ENCODE measurements around the gene GMDS. TPM values are rescaled to one million over a fixed set of nuclear protein-coding genes. Genes with fewer than 3 reads are reported as not detected.

The GMDS gene
- total RNA-seq, 1 experiment from 2014 or later = 35.0 TPM

- Mint-ChIP-seq H3K27ac (no peak overlapping the region), H3K9me3 (no peaks in the 10 kb centered on the region), H3K4me3 (no peak overlapping the region), H3K27me3 (ENCODE audit: low read depth) (no peaks in the 10 kb centered on the region), H3K36me3 (no peaks in the 10 kb centered on the region), H3K4me1 (peaks cover 10% of the 10 kb centered on the region)
- CTCF ChIA-PET = no interaction called here
- ATAC-seq (no peak), DNase-seq (ENCODE audit: low spot score) (no peak)
- POLR2A ChIA-PET = no interaction called here
- TF ChIP-seq, protein P1, sequence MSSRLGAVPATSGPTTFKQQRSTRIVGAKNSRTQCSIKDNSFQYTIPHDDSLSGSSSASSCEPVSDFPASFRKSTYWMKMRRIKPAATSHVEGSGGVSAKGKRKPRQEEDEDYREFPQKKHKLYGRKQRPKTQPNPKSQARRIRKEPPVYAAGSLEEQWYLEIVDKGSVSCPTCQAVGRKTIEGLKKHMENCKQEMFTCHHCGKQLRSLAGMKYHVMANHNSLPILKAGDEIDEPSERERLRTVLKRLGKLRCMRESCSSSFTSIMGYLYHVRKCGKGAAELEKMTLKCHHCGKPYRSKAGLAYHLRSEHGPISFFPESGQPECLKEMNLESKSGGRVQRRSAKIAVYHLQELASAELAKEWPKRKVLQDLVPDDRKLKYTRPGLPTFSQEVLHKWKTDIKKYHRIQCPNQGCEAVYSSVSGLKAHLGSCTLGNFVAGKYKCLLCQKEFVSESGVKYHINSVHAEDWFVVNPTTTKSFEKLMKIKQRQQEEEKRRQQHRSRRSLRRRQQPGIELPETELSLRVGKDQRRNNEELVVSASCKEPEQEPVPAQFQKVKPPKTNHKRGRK (CRISPR knock-in tag; IDR thresholded peaks at IDR 0.05; ENCODE audit: borderline replicate concordance) = no peak
- TF ChIP-seq MYBL2 (CRISPR knock-in tag; IDR thresholded peaks at IDR 0.05) (no peak), GRHL2 (CRISPR knock-in tag; IDR thresholded peaks at IDR 0.05; ENCODE audit: insufficient replicate concordance, severe bottlenecking) (no peak), ZNF263 (CRISPR knock-in tag; IDR thresholded peaks at IDR 0.05; ENCODE audit: low read depth) (no peak), TP53 (CRISPR knock-in tag; IDR thresholded peaks at IDR 0.05) (no peak), RORB (CRISPR knock-in tag; IDR thresholded peaks at IDR 0.05) (no peak), CREM (CRISPR knock-in tag; IDR thresholded peaks at IDR 0.05) (no peak)
- TF ChIP-seq, protein P2, sequence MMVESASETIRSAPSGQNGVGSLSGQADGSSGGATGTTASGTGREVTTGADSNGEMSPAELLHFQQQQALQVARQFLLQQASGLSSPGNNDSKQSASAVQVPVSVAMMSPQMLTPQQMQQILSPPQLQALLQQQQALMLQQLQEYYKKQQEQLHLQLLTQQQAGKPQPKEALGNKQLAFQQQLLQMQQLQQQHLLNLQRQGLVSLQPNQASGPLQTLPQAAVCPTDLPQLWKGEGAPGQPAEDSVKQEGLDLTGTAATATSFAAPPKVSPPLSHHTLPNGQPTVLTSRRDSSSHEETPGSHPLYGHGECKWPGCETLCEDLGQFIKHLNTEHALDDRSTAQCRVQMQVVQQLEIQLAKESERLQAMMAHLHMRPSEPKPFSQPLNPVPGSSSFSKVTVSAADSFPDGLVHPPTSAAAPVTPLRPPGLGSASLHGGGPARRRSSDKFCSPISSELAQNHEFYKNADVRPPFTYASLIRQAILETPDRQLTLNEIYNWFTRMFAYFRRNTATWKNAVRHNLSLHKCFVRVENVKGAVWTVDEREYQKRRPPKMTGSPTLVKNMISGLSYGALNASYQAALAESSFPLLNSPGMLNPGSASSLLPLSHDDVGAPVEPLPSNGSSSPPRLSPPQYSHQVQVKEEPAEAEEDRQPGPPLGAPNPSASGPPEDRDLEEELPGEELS (CRISPR knock-in tag; IDR thresholded peaks at IDR 0.05) = no peak
- TF ChIP-seq, protein P3, sequence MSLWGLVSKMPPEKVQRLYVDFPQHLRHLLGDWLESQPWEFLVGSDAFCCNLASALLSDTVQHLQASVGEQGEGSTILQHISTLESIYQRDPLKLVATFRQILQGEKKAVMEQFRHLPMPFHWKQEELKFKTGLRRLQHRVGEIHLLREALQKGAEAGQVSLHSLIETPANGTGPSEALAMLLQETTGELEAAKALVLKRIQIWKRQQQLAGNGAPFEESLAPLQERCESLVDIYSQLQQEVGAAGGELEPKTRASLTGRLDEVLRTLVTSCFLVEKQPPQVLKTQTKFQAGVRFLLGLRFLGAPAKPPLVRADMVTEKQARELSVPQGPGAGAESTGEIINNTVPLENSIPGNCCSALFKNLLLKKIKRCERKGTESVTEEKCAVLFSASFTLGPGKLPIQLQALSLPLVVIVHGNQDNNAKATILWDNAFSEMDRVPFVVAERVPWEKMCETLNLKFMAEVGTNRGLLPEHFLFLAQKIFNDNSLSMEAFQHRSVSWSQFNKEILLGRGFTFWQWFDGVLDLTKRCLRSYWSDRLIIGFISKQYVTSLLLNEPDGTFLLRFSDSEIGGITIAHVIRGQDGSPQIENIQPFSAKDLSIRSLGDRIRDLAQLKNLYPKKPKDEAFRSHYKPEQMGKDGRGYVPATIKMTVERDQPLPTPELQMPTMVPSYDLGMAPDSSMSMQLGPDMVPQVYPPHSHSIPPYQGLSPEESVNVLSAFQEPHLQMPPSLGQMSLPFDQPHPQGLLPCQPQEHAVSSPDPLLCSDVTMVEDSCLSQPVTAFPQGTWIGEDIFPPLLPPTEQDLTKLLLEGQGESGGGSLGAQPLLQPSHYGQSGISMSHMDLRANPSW (CRISPR knock-in tag; conservative IDR thresholded peaks at IDR 0.05; ENCODE audit: low read depth) = no peak
Observed at GRCh38 chr6:1715336-1715735, 530.1 kb downstream of the GMDS start.

DNA sequence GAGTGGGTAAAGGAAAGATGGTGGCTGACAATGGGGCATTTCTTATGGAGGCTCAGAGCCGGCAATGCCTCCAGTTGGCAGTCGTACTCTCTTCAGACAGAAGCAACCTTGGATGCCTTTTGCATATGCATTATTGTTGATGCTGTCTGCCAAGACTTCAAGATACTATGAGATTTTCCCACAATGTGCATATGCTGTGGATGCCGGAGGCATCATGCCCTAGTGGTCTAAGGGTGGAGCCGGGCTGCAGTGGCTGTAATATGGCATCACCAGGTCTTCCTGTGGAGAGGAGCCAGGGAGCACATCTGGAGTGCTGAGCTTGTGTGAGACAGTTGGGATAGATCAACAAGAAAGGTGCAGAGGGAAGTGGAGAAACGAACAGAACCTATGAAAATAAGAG is 530.8 kb downstream of the GMDS start:
- Mint-ChIP-seq H3K4me3 (no peak overlapping the region), H3K36me3 (no peaks in the 10 kb centered on the region), H3K27ac (no peak overlapping the region), H3K9me3 (no peaks in the 10 kb centered on the region), H3K4me1 (peaks cover 3% of the 10 kb centered on the region), H3K27me3 (ENCODE audit: low read depth) (no peaks in the 10 kb centered on the region)
- no peak for DNase-seq (ENCODE audit: low spot score)
- no peak for ATAC-seq
- CTCF ChIA-PET = no interaction called here
- POLR2A ChIA-PET = no interaction called here
- TF ChIP-seq ZNF281 (CRISPR knock-in tag; IDR thresholded peaks at IDR 0.05) (no peak), ZBTB21 (CRISPR knock-in tag; IDR thresholded peaks at IDR 0.05; ENCODE audit: borderline replicate concordance) (no peak), MYBL2 (CRISPR knock-in tag; IDR thresholded peaks at IDR 0.05) (no peak), FOXP1 (CRISPR knock-in tag; IDR thresholded peaks at IDR 0.05; ENCODE audit: borderline replicate concordance) (no peak), CDX4 (CRISPR knock-in tag; IDR thresholded peaks at IDR 0.05; ENCODE audit: borderline replicate concordance) (no peak), JUN (CRISPR knock-in tag; IDR thresholded peaks at IDR 0.05) (no peak), CBFB (CRISPR knock-in tag; IDR thresholded peaks at IDR 0.05; ENCODE audit: low read depth) (no peak), NFYB (CRISPR knock-in tag; conservative IDR thresholded peaks at IDR 0.05; ENCODE audit: low read depth) (no peak)
- TF ChIP-seq, protein P4, sequence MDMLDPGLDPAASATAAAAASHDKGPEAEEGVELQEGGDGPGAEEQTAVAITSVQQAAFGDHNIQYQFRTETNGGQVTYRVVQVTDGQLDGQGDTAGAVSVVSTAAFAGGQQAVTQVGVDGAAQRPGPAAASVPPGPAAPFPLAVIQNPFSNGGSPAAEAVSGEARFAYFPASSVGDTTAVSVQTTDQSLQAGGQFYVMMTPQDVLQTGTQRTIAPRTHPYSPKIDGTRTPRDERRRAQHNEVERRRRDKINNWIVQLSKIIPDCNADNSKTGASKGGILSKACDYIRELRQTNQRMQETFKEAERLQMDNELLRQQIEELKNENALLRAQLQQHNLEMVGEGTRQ (CRISPR knock-in tag; IDR thresholded peaks at IDR 0.05) = no peak
- TF ChIP-seq, protein P5, sequence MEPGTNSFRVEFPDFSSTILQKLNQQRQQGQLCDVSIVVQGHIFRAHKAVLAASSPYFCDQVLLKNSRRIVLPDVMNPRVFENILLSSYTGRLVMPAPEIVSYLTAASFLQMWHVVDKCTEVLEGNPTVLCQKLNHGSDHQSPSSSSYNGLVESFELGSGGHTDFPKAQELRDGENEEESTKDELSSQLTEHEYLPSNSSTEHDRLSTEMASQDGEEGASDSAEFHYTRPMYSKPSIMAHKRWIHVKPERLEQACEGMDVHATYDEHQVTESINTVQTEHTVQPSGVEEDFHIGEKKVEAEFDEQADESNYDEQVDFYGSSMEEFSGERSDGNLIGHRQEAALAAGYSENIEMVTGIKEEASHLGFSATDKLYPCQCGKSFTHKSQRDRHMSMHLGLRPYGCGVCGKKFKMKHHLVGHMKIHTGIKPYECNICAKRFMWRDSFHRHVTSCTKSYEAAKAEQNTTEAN (CRISPR knock-in tag; IDR thresholded peaks at IDR 0.05) = no peak

All from WTC11 (cell line).